GM13977 (cell line): Measurements from ENCODE around the gene ANXA2R.
A peak's percentile ranks its signal among the peaks of the same experiment; 100 is the strongest.

Source experiments
- DNase-seq: peaks from one replicate; pipeline ENCODE4 v3.0.0; 2012; ENCODE audit warnings: low spot score
- CTCF ChIP-seq: IDR thresholded peaks from 2 replicates; pipeline ENCODE4 v1.5.1; 2012; ENCODE audit warnings: mild to moderate bottlenecking, control low read depth; ENCODE audit not compliant: insufficient read depth; ENCODE audit errors: extremely low read depth, missing control alignments
- in situ Hi-C: fragments of 300-500 bp; cut with MboI; formaldehyde crosslinking; loops from one replicate; pipeline ENCODE4 v1.12.0; 2022; ENCODE audit warnings: low sequenced_read_pairs, low pct_unique_long_range_greater_than_20kb, mixed read lengths, inconsistent platforms; ENCODE audit not compliant: unreplicated experiment

ANXA2R gene

GRCh38 chr5:43049236-43049635 is 9.1 kb upstream of the ANXA2R start:
- no peak for TF ChIP-seq CTCF
- DNase-seq: no peak
- in situ Hi-C loops: no loop called here

- in situ Hi-C loops: no loop called here
- no peak for DNase-seq
- no peak for TF ChIP-seq CTCF
Measured at GRCh38 chr5:43046474-43046873, 6.4 kb upstream of the ANXA2R start.

- in situ Hi-C loops: no loop called here
- no peak for TF ChIP-seq CTCF
- no peak for DNase-seq
Measured at GRCh38 chr5:43045236-43045635, 5.1 kb upstream of the ANXA2R start.

- DNase-seq: no peak
Measured at GRCh38 chr5:43044181-43044914, 4.2 kb upstream of the ANXA2R start.

GRCh38 chr5:43043400-43043756 is 3.3 kb upstream of the ANXA2R start:
- DNase-seq: no peak
- in situ Hi-C loops: no loop called here
- no peak for TF ChIP-seq CTCF

More at GRCh38 chr5:43044181-43044914, 4.2 kb upstream of the ANXA2R start:
- no peak for TF ChIP-seq CTCF
- in situ Hi-C loops: no loop called here

GRCh38 chr5:43042626-43043399 is 2.7 kb upstream of the ANXA2R start:
- TF ChIP-seq CTCF: peak; percentile 43
- peak; percentile 61 for DNase-seq
- in situ Hi-C loops: no loop called here
